Stimulated activated CD8-positive, alpha-beta memory T cell treated with anti-CD3 and anti-CD28 coated beads, Interleukin-12 subunit alpha, Interleukin-12 subunit beta, amount 100 ng/mL, for 1 hour (primary cell): Measurements from ENCODE around the gene STK32A.
"Not testable (repeated sequence)": the region's sequence is repeated elsewhere in the genome, so short reads cannot be mapped to it uniquely, and the experiment has no call there.

Source experiments
- DNase-seq: peaks from one replicate; pipeline ENCODE4 v3.0.0-alpha.2; 2020; ENCODE audit warnings: low read depth

The STK32A gene

DNA sequence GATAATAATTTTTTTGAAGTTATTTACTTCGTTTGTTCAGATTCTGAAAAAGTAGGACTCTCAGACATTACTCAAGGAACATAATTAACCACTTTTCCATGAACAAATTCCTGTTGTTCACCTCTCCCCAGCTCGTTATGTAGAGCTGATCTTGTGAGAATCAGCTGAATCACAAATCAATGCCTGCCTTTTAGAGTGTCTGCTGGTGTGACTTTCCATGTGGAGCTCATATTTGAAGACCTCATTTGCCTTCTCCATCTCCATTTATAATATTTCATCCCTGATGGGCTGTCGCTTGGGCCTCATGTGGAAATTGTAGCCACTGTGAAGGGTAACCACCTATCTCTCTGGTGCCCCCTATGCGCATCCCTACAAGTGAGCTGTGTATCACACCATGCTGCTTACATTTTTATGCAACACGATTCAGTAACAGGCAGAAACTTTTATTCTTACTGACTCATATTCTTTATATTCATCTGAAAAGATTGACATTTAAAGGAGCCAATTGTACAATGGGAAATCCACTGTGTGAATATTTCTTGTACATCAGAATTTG, 111.3 kb downstream of the STK32A start:
- no peak for DNase-seq

DNA sequence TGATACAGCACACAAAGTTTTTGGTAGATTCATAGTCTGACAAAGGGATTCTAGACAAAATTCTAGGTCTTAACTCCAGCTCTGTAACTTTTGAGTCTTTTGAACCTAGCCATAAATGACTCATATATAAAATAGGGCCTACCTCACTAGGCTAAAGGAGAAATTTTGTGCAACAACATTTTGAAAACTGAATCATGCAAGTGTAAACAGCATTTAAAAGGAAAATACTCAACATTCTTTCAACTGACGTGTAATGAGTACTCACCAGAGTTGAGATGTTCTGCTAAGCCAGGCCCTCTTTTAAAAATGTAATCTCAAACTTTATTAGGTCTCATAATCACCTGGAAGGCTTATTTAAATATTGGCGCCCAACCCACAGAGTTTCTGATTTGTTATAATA, 113.2 kb downstream of the STK32A start:
- no peak for DNase-seq

DNA sequence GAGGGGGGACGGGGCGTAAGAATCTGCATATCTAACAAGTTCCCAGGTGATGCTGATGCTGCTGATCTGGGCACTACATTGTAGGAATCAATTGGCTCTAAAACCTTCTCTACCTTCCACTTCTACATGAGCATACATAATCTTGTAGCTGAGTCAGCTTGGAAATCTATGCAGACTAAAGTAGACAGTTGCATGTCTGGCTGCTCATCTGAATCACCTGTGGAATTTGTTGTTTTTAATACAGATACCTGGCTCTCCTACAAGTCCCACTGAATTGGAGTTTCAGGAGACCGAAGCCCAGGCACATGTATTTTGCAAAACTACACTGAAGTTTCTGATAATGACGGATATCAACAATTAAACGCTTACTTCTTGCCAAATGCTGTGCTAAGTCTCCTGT, 113.6 kb downstream of the STK32A start:
- no peak for DNase-seq

DNA sequence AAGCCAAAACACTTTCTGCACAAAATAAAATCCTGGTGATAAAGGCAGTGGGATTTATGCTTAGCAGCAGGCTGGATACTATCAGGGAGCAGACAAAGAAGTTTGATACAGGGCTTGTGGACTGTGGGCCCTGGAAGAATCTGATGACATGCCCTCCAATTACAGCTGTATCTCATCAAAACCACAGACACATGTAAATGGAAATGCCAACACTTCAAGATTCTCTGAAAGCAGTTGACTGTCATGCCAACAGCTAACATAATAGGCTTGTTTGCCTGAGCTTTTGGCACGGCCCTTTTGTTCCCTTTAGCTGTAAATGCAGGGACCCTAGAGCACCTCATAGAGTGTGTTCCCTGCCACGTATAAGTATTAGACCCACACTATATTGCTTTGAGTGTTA, 114.4 kb downstream of the STK32A start:
- no peak for DNase-seq

DNA sequence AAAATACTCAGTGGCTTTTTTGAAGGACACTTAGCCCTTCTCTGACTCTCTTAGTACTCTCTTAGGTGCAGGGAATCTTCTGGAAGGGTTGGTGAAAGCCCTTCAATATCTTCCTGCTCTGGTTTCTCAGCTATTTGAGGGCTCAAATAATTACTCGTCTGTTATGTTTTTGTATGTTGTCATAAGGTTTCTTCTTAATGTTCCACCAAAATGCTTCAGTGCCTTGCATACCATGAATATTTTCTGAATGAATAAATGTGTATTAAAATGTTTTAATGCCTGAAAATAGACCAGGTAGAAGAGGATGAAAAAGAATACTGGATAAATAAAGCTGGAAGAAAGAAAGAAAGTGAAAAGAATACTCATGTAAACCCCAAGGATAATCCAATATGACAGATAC, 124.3 kb downstream of the STK32A start:
- no peak for DNase-seq

DNA sequence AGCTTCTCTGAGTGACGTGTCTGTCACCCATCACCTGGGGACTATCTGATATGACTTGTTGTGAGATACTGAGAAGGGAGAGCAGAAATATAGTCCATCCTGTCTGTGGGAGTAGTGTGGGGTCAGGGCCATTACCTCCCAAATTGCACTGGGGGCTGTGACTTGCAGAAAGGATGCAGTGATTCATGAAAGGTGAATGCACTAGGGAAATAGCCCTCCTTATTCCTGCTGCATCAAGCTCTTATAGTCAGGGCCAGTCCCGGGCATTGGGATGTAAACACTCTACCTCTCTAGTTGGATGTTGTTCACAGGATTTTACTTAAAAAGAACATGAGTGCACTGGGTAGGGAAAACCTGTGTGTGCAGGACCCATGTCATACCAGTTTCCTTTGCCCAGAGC, 124.8 kb downstream of the STK32A start:
- no peak for DNase-seq

DNA sequence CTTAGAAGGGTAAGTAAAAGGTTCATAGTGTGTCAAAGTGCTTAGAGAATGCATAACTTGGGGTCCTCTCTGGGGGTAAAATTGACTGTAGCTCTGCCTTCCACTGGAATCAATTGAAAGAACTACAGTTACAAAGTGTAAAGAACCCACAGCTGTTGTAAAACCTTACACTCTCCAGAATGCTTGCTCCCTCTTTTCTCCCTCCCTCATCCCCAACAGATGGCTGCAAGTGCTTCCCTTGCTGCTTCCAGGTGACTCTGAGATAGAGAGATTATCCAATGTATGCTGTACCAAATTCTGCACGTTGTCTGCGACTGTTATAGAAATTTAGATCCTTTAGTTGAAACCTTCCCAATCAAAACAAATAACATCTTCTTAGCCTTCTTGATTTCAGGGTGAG, 126.0 kb downstream of the STK32A start:
- DNase-seq: no peak

DNA sequence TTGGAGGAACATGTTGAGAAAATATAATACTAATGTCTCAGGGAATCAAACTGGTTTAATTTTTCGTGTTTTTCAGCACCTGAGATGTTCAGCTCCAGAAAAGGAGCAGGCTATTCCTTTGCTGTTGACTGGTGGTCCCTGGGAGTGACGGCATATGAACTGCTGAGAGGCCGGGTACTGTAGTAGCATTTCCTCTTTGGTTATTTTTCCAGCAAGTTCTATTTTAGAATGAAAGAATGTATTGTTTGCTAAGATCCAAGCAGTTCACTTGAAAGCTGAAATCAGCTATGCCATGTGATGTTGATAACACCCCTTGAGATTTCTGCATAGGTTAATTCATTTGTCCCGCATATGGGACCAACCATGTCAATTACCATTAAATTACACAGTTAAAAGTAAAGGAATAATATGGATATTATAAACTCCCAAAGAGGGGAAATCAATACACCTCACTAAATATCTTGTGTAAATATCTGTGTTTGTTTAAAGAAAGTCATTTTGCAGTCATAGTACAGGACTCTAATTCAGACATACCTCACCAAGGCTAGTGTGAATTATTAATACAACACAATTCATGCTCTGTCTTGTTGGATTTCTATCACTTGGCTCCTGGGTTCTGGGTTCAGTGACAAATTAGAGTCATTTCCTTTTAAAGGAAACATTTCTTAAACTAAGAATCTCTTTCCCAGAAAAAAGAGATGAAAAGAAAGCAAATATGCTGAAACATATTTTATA, 126.8 kb downstream of the STK32A start:
- DNase-seq: no peak

DNA sequence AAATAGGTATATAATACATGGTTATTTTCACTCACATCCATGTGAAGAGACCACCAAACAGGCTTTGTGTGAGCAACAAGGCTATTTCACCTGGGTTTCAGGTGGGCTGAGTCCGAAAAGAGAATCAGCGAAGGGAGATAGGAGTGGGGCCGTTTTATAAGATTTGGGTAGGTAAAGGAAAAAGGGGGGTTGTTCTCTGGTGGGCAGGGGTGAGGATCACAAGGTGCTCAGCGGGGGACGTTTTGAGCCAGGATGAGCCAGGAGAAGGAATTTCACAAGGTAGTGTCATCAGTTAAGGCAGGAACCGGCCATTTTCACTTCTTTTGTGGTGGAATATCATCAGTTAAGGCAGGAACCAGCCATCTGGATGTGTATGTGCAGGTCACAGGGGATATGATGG, 132.6 kb downstream of the STK32A start:
- not testable (repeated sequence) for DNase-seq

DNA sequence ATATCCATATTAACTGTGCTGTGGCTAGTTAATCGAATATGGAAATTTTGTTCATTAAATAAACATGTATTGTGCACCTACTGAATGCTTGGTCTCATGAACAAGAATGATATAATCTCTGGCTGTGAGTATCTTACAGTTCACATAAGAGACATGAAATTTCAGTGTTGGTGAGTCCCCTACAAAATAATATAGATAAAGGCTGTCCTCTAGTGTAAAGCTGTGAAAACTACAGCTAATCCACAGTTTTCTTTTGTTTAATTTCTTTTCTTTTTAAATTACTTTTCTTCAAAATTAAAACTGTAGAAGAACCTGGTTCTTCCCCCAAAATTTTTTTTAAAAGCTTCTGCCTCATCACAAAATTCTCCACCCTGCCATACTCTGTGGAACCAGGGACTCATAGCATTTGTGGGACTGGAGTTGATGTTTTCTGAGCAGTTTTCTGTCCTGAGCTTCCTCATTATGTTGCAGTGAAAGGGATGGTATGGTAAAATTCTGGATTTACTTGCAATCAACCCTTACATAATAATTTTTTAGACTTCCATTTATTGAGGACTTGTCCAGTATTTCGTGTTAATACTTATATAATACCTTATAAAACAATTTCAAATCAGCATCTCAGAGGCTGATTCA, 135.0 kb downstream of the STK32A start:
- no peak for DNase-seq

DNA sequence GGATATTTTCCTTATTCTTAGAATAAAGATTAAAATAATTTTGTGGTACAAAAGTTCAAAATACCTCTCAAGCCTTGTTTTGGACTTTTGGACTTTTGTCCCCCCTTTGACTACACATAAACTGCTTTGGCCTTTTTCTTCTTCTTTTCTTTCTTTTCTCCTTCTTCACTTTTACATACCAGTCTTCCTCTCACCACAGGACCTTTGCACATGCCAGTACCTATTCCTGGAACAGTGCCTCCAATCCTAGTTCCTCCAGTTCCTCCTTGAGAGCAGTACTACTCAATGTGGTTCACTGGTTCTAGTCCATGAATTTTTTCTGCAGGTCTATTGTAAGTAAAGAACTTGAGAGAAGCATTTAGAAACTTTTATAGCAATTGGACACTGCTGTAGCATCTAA, 136.5 kb downstream of the STK32A start:
- DNase-seq: no peak

DNA sequence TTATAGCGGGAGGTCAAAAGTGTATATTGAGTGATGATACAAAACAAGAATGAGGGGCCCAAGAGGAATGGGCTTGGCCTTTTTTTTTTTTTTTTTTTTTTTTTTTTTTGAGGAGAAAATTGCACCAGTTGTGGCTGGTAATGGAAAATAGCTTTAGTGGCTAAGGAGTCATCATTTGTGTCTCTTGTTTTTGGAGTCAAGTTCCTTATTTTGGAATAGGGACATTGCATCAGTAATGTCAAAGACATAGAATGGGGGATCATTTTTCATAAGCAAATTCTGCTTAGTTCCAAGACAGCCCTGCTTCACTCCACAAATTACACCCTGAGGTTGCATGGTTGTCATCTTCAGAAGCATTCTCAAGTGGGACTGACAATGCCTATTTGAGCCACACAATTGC, 137.4 kb downstream of the STK32A start:
- no peak for DNase-seq

DNA sequence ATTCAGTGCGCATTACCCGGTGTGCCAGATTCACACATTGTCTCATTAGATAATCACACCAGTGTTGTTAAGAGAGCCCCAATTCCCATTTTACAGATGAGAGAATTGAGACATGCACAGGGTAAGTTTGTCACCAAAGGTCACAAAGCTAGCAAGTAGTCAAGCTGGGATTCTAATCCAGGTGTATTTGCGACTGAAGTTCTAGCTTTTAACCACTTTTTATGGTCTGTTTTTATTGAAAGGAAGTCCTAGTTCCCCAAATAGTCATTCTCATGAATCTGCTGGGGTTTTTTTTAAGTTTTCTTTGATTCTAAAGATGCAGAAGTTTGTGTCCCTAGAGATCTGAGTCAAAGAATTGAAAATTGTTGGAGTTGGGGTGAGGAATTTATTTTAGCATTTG, 138.5 kb downstream of the STK32A start:
- no peak for DNase-seq

DNA sequence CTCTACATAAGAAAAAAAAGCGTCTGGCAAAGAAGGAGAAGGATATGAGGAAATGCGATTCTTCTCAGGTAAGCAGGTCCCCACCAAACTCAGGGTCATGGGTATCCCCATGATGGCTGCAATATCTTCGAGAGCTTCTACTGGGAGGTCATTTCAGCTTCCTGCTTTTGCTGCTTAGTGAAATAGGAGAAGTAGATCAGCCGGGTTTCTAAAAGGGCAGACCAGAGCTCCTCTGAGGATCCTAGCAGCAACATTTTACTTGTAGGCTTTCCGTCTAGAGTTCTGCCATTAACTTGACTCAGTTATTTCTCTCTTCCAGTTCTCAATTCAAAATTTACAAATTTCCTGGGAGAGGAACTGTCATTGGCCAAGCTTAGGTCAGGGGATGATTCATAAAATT, 140.3 kb downstream of the STK32A start:
- no peak for DNase-seq

DNA sequence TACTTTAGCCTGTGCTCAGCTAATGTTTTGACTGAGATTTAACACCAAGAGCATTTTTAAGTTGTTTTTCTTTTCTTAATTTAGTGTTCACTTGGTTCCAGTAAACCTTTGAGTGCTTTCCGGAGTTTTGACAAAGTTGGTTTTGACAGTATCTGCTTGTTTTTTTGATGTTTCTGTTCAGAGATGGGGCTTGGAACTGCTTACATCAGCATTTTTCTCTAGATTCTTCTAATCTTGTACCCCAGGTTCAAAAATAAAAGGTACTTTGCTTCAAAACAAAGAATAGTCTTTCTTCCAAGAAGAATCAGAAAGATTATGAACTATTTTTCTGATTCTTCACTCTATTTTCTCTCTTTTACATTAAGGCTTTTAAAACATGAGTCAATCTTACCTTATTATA, 142.9 kb downstream of the STK32A start:
- DNase-seq: no peak

DNA sequence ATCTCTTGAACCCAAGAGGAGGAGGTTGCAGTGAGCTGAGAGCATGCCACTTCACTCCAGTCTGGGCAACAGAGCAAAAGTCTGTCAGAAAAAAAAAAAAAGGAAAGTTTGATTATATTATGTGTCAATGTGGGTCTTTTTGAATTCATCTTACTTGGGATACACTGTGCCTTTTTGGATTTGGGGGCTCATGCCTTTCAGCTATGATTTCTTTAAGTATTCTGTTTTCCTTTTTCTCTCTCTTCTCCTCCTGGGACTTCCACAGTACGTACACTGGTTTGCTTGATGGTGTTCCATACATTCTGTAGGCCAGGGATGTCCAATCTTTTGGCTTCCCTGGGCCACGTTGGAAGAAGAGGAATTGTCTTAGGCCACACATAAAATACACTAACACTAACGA, 146.7 kb downstream of the STK32A start:
- DNase-seq: no peak

DNA sequence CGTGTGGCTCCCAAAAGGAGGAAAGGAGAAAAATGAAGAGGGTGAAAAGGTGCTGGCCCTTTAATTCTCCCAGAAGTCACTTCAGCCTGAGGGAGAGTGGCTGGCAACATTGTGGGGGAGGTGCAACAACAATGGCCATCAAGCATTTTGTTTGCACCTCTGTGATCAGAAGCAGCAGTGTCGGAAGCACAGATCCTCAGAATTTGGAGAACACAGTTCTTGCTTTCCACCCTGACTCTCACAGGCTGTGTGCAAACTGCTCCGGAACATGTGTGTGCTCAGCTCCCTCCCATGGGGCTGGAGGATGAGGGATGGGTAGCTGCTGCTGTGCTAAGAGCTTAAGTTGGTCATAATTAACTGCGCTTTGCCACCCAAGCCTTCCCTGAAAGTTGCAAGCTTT, 147.9 kb downstream of the STK32A start:
- DNase-seq: no peak

DNA sequence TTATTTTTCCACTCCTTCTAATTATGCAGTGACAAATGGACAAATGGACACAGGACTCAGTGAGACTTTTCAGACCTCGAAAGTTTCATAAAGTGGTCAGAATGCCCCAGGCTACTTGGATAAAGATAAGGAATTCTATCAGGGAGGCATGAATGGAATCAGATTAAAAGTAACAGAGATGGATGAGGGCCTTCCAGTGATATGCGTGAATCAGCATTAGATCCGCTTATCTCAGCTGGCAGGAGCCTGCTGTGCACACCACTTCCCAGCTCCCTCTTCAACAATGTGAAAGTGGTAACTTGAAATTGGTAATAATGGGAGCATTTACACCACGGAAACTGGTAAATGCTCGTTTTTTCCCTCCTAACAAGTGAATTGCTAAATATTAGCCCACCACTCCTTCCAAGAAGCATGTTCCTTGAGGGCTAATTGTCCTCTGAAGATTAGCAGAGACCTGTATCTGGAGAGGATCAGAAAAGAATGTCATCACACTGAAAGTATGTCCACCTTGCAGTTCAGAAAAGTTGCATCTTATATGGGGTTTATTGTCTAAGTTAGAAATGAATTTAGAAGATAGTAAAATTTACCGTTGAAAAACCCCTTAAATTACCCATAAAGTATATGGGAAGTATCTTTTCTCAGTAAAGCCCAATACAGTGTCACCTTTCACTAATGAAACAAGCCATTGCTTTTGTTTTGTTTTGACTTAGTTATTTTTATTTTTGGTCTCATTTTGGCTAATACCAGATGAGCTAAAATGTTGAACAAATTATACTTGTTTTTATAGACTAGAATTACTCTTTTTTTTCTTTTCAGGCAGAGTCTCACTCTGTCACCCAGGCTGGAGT, 149.7 kb downstream of the STK32A start:
- DNase-seq: no peak

DNA sequence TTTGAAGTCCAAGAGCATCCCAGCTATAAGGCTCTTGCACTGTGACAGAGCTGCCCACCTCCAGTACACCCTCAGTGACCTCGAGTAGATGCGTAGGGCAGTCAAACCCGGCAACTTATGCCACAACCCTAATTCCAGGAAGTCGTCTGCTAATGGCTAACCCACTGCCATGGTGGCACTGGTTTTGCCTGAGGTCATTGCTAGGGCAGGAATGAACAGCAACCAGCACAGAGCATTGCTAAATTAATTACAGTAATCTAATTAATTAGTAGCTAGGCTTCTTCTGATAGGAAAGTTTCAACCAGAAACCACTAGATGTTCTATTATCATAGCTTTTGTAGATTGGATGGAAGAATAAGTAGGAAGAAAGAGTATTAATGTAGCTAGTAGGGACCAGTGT, 152.3 kb downstream of the STK32A start:
- DNase-seq: no peak

DNA sequence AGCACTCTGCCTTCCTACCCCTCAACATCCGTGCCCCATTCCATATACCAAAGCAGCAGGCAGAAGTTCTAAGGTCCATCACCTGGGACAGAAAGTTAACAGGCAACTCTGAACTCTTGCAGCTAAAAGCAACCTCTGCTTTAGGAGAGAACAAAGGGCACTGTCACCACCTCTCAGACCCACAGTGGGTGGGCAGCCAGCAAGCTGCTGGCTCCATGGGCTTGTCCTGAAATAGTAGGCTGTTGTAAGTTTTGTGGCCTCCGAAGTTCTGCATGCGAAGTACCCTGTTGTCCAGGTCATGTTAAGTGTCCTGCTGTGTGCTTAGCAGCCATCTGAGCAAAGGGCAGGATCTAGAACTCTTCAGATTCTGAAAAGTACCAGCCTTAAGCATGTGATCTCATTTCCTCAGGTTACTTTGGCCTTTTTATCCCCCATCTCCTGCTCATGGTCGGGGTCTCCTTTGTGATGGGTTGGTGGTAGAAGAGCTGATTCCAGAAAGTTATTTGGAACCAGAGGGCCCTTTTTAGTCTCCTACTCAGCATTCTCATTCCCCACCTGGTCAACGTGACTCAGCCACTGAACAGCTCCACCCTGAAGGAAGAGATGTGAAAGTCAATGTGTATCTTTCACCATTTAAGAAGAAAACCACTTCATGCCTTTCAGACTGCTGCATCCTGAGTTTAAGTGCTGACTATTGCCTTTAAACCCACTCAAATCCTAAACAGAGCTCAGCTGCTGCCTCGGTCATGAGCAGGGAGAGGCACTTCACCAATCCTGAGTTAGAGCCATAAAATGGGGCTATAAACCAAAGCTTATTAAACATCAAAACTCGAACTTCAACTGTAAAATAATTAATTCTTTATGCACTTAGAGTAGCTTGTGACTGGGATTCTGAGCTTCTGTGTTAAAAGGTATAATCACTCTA, 153.6 kb downstream of the STK32A start:
- DNase-seq: no peak

DNA sequence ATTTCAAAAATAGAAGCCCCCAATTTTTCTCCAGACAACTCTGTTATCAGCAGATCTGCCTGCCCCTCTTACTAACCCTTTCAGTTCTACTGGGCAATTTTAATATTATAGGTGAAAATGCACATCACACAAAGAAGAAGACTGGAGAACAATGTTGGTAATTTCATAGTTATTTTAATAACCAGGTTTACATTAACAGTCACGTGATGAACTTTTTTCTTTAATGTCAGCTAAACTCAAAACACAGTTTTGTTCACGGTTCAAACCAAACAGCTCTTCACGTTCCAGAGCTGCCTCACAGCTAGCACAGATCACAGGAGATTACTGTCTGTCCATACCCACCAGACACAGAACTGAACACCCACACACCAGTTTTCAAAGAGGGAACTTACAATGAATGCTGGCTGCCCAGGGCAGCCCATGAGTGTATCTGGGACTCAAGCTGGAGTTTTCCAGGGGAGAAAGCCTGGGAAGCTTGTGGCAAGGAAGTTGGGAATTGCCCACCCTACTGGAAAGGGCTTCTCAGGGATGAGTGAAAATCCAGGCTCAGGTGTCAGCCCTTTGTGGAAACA, 155.9 kb downstream of the STK32A start:
- no peak for DNase-seq
